Ovary (tissue), 9 donors: ENCODE results near the gene MASP2. TPM values are rescaled to one million over a fixed set of nuclear protein-coding genes. Genes with fewer than 3 reads are reported as not detected.
"Not testable (repeated sequence)": the region's sequence is repeated elsewhere in the genome, so short reads cannot be mapped to it uniquely, and the experiment has no call there.

Source experiments
- DNase-seq, 5 donors: peaks; one replicate each; pipeline ENCODE4 v3.0.0-alpha.2; 2019 to 2020
- H3K27ac ChIP-seq, 2 donors: fragments of 200-600 bp; one replicate each; pipeline versions ENCODE4 v1.5.1 to v1.8.0; 2019 to 2022
- H3K27me3 ChIP-seq: fragments of 200-600 bp; one replicate; pipeline ENCODE4 v1.8.0; 2022
- H3K36me3 ChIP-seq: fragments of 200-600 bp; sonication (generic); one replicate; pipeline ENCODE4 v1.5.1; 2019
- H3K4me1 ChIP-seq: one replicate; pipeline ENCODE4 v1.8.1; 2013; ENCODE audit warnings: mild to moderate bottlenecking, moderate library complexity; ENCODE audit not compliant: insufficient read depth
- H3K4me3 ChIP-seq: fragments of 200-600 bp; sonication (generic); one replicate; pipeline ENCODE4 v1.5.1; 2017
- H3K9me3 ChIP-seq, 2 donors: fragments of 200-600 bp in 1 of 2; sonication (generic) in 1 of 2; one replicate each; pipeline versions ENCODE4 v1.5.1 to v1.8.1; 2013 to 2019; ENCODE audit warnings: mild to moderate bottlenecking in 1 of 2, moderate library complexity in 1 of 2
- EP300 ChIP-seq: sonication (generic); formaldehyde crosslinking; IDR thresholded peaks from one replicate; pipeline ENCODE4 v1.6.1; 2017; ENCODE audit warnings: antibody characterized with exemption
- POLR2A ChIP-seq: fragments of 450-650 bp; IDR thresholded peaks from one replicate; pipeline ENCODE4 v1.6.1; 2017; ENCODE audit warnings: antibody characterized with exemption, mild to moderate bottlenecking, moderate library complexity
- WGBS, 3 donors: extraction: QIAGEN DNeasy Blood & Tissue Kit in 1 of 3; methylation state at CpG; one replicate each; pipeline versions ENCODE4 v1.1.5 to v1.1.7; 2013 to 2017; 5-methylcytosine and 5-hydroxymethylcytosine counted together
- intact Hi-C, 4 donors: fragments of 100-400 bp; cut with DNase I; formaldehyde crosslinking; loops; one replicate each; pipeline versions ENCODE4 v1.11.0 to v1.15.1; 2022 to 2023
- polyA plus RNA-seq, 2 donors: library from polyadenylated mRNA; stranded (reverse); fragments of 200-250 nt in 1 of 2; fragments of 350-450 nt in 1 of 2; fragmentation: Illumina TruSeq in 1 of 2; extraction: RNeasy Lipid Tissue Mini Kit (QIAGEN cat#74804) in 1 of 2; gene quantifications; one replicate each; pipeline ENCODE4 v1.2.3, GENCODE V29; 2013 to 2014
- total RNA-seq, 7 donors: library from RNA; depleted of rRNA in 2 of 7; stranded (reverse); fragments of >200 nt in 2 of 7; fragmentation: NEBNext Ultra II Directional in 3 of 7; extraction: Animal tissue kit (Norgen Biotek cat#: 25700) in 3 of 7; gene quantifications; one replicate each; pipeline versions ENCODE4 v1.1.0 to v1.2.4, GENCODE V29; 2016 to 2023
- TF ChIP-seq, protein P1 (sequence below), 3 donors: fragments of 450-650 bp in 2 of 3; fragments of 200-600 bp in 1 of 3; IDR thresholded peaks; one replicate each; pipeline versions ENCODE4 v1.5.1 to v1.8.0; 2016 to 2022; ENCODE audit warnings: antibody characterized with exemption in 3 of 3, mild to moderate bottlenecking in 1 of 3
- donor health status: DM: no; HTN: no; CAD: no; lungs with moderate emphysema.
- donor health status: DM: no; HTN: no; CAD: no.
- donor health status: Bipolar disorder and iron deficiency.
- donor health status: DM: yes; HTN: yes; CAD: no.
- donor health status: DM: no; HTN: no; CAD: no.
- donor health status: DM: yes; HTN: yes; CAD: no.

Gene MASP2
- total and polyA plus RNA-seq, 9 donors = 0.08 to 0.10 TPM; not detected in 7

DNA sequence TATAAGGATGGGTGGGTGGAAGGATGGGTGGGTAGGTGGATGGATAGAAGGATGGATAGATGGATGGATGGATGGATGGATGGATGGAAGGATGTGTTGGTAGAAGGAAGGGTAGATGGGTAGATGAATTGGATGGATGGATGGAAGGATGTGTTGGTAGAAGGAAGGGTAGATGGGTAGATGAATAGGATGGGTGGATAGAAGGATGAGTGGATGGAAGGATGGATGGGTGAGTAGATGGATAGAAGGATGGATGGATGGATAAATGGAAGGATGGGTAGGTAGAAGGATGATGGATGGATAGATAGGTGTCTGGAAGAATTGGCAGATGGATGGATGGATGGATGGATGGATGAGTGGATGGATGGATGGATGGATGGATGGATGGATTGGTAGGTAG is 6.0 kb downstream of the MASP2 start:
- H3K9me3 ChIP-seq = no peaks in the 10 kb centered on the region
- no peak for TF ChIP-seq POLR2A
- no peaks in the 10 kb centered on the region for H3K27me3 ChIP-seq
- no peak overlapping the region for H3K4me3 ChIP-seq
- intact Hi-C loops = loop anchor here in 1 of 4 donors (5.0 kb wide), 1 partner anchor 606 kb away; no protein-coding TSS in a partner anchor
- H3K36me3 ChIP-seq = no peaks in the 10 kb centered on the region
- H3K4me1 ChIP-seq = no peaks in the 10 kb centered on the region
- no peak for DNase-seq
- no peak overlapping the region for H3K27ac ChIP-seq

GRCh38 chr1:11040105-11040429 is 7.0 kb downstream of the MASP2 start:
- not testable (repeated sequence) for H3K36me3 ChIP-seq, H3K4me1 ChIP-seq, DNase-seq, H3K27ac ChIP-seq, H3K4me3 ChIP-seq, H3K9me3 ChIP-seq, H3K27me3 ChIP-seq
- WGBS, 3 donors = 84 to 91% (median 87%) methylated on average over 7 of the region's 7 CpGs
- intact Hi-C loops = loop anchor here in 1 of 4 donors (5.0 kb wide), 1 partner anchor 607 kb away; no protein-coding TSS in a partner anchor

- DNase-seq = no peak
- Histone ChIP-seq H3K36me3 (no peaks in the 10 kb centered on the region), H3K27ac (no peak overlapping the region), H3K27me3 (no peaks in the 10 kb centered on the region), H3K4me3 (no peak overlapping the region), H3K4me1 (no peaks in the 10 kb centered on the region), H3K9me3 (no peaks in the 10 kb centered on the region)
- intact Hi-C loops = loop anchor here (2.0 to 5.0 kb wide), 4 partner anchors 603 to 608 kb away; no protein-coding TSS in a partner anchor
- TF ChIP-seq, protein P1, sequence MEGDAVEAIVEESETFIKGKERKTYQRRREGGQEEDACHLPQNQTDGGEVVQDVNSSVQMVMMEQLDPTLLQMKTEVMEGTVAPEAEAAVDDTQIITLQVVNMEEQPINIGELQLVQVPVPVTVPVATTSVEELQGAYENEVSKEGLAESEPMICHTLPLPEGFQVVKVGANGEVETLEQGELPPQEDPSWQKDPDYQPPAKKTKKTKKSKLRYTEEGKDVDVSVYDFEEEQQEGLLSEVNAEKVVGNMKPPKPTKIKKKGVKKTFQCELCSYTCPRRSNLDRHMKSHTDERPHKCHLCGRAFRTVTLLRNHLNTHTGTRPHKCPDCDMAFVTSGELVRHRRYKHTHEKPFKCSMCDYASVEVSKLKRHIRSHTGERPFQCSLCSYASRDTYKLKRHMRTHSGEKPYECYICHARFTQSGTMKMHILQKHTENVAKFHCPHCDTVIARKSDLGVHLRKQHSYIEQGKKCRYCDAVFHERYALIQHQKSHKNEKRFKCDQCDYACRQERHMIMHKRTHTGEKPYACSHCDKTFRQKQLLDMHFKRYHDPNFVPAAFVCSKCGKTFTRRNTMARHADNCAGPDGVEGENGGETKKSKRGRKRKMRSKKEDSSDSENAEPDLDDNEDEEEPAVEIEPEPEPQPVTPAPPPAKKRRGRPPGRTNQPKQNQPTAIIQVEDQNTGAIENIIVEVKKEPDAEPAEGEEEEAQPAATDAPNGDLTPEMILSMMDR (IDR thresholded peaks at IDR 0.05) = no peak
- TF ChIP-seq POLR2A (no peak), EP300 (no peak)
- 61 to 71% (median 69%) methylated on average over 2 of the region's 2 CpGs for WGBS, 3 donors
Observed at GRCh38 chr1:11039351-11040104, 7.5 kb downstream of the MASP2 start.

GRCh38 chr1:11037740-11038182 is 9.3 kb downstream of the MASP2 start:
- DNase-seq = peak; percentile 81 to 91 (median 88)
- intact Hi-C loops = loop anchor here in 3 of 4 donors (2.0 kb wide), 3 partner anchors 605 to 609 kb away; no protein-coding TSS in a partner anchor
- 0 to 1% (median 1%) methylated on average over 8 of the region's 8 CpGs for WGBS, 3 donors
- H3K36me3 ChIP-seq = no peaks in the 10 kb centered on the region
- no peak for TF ChIP-seq EP300
- TF ChIP-seq POLR2A = no peak
- TF ChIP-seq, protein P1 (IDR thresholded peaks at IDR 0.05) = peak; percentile 87 to 94 (median 89)
- no peaks in the 10 kb centered on the region for H3K27me3 ChIP-seq
- no peak overlapping the region for H3K27ac ChIP-seq
- no peak overlapping the region for H3K4me3 ChIP-seq
- H3K9me3 ChIP-seq = no peaks in the 10 kb centered on the region
- H3K4me1 ChIP-seq = no peaks in the 10 kb centered on the region

- H3K27me3 ChIP-seq, intact Hi-C loops, H3K4me1 ChIP-seq, H3K9me3 ChIP-seq, H3K36me3 ChIP-seq, H3K4me3 ChIP-seq, H3K27ac ChIP-seq, DNase-seq: not testable (repeated sequence)
- WGBS, 3 donors = 54 to 57% (median 56%) methylated on average over 18 of the region's 18 CpGs
Observed at GRCh38 chr1:11037019-11037739, 9.9 kb downstream of the MASP2 start.
